ENCODE measurements around the gene ITGAL. TPM values are rescaled to one million over a fixed set of nuclear protein-coding genes. Genes with fewer than 3 reads are reported as not detected.
A peak's percentile ranks its signal among the peaks of the same experiment; 100 is the strongest.

ITGAL gene
- total and polyA plus RNA-seq, 2 of the 13 experiments (the other 11 are each of a cell fraction or from before 2014, with no cell fraction given), result 0.86 to 1.2 TPM

- TF ChIP-seq THRA (CRISPR knock-in tag; IDR thresholded peaks at IDR 0.05; ENCODE audit: borderline replicate concordance) (peak; percentile 66), SPEN (CRISPR knock-in tag; IDR thresholded peaks at IDR 0.05; ENCODE audit: low read depth) (peak; percentile 30), ZNF530 (CRISPR knock-in tag; IDR thresholded peaks at IDR 0.05; ENCODE audit: low read depth) (no peak), ZNF660 (CRISPR knock-in tag; IDR thresholded peaks at IDR 0.05; ENCODE audit: borderline replicate concordance, low read depth) (0 out of 2 replicates have a peak, but pooled peaks have one; percentile 71), ZNF296 (CRISPR knock-in tag; conservative IDR thresholded peaks at IDR 0.05) (no peak), ELK4 (CRISPR knock-in tag; IDR thresholded peaks at IDR 0.05; ENCODE audit: borderline replicate concordance) (no peak), ZNF605 (CRISPR knock-in tag; IDR thresholded peaks at IDR 0.05) (peak; percentile 71), ZNF644 (CRISPR knock-in tag; IDR thresholded peaks at IDR 0.05; ENCODE audit: low read depth) (no peak), NKX3-1 (CRISPR knock-in tag; IDR thresholded peaks at IDR 0.05) (no peak), GLMP (CRISPR knock-in tag; IDR thresholded peaks at IDR 0.05; ENCODE audit: borderline replicate concordance) (no peak), ZNF83 (CRISPR knock-in tag; IDR thresholded peaks at IDR 0.05; ENCODE audit: borderline replicate concordance) (peak; percentile 71; the same call in 1 of the 2 replicates), TBX3 (IDR thresholded peaks at IDR 0.05; ENCODE audit: borderline replicate concordance) (no peak; the same call in 1 of the 2 replicates), FLYWCH1 (CRISPR knock-in tag; IDR thresholded peaks at IDR 0.05) (no peak), PRDM15 (CRISPR knock-in tag; IDR thresholded peaks at IDR 0.05) (no peak), ZNF101 (CRISPR knock-in tag; IDR thresholded peaks at IDR 0.05; ENCODE audit: borderline replicate concordance, low read depth) (peak; percentile 87; the same call in 1 of the 2 replicates), HNF4A (CRISPR knock-in tag; IDR thresholded peaks at IDR 0.05) (peak; percentile 80), CBX2 (IDR thresholded peaks at IDR 0.05; ENCODE audit: low read depth, low read length) (no peak), CBX2 (CRISPR knock-in tag; IDR thresholded peaks at IDR 0.05; ENCODE audit: low read depth) (no peak), ZNF713 (CRISPR knock-in tag; IDR thresholded peaks at IDR 0.05) (peak; percentile 85; the same call in 1 of the 2 replicates), ZNF136 (CRISPR knock-in tag; IDR thresholded peaks at IDR 0.05; ENCODE audit: low read depth) (0 out of 2 replicates have a peak, but pooled peaks have one; percentile 28), ZNF138 (CRISPR knock-in tag; IDR thresholded peaks at IDR 0.05; ENCODE audit: low read depth) (0 out of 2 replicates have a peak, but pooled peaks have one; percentile 42), ZNF678 (CRISPR knock-in tag; IDR thresholded peaks at IDR 0.05) (peak; percentile 76; the same call in 1 of the 2 replicates)
These were observed 85.6 kb downstream of the ITGAL start, which contains the start of gene ZNF764 (continued) for GRCh38 chr16:30557957-30558788.
